ENCODE results near the gene SNX9.
A peak's percentile ranks its signal among the peaks of the same experiment; 100 is the strongest.
"Not testable (repeated sequence)": the region's sequence is repeated elsewhere in the genome, so short reads cannot be mapped to it uniquely, and the experiment has no call there.

The SNX9 gene

DNA sequence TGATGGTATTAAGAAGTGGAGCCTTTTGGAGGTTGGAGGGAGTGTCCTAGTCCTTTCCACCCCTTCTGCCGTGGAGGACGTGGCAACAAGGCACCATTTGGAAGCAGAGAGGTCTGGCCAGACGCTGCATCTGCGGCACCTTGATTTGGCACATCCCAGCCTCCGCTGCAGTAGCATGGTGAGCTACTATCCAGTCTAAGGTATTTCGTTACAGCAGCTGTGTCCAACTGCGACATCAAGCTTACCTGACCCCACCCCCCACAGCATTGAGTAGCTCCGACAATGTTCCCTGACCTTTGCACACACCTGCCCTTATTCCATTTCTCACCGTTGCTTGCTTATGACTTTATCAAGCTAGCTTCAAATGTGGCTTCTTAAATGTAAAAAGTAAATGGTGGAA, 128.8 kb downstream of the SNX9 start:
- no peak for FAIRE-seq
- no peak for DNase-seq (ENCODE audit: low spot score)

- no peak for DNase-seq (ENCODE audit: low spot score)
- FAIRE-seq, result no peak
These were observed 129.9 kb downstream of the SNX9 start for GRCh38 chr6:157952861-157953351.

DNA sequence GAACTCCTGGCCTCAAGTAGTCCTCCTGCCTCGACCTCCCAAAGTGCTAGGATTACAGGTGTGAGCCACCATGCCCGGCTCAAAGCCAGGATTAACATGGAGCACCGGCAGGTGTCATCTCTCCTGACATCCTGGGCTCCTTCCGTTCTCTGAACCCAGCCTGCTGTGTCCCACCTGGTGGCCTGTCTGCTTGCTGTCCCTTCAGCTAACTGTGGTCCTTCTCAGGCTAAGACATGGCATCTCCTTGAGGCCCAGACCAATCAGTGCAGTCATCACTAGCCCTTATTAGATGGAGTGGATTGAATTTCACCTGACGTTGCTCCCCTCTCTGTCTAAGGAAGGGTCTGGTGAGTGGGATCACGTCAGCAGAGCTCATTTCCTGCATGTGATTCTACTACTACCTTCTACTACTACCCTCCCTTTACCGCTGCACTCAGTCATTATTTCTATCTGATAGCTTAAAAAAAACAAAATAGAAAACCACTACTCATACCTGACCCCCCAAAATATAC, 130.6 kb downstream of the SNX9 start:
- FAIRE-seq (no peak), DNase-seq (ENCODE audit: low spot score) (no peak)

DNA sequence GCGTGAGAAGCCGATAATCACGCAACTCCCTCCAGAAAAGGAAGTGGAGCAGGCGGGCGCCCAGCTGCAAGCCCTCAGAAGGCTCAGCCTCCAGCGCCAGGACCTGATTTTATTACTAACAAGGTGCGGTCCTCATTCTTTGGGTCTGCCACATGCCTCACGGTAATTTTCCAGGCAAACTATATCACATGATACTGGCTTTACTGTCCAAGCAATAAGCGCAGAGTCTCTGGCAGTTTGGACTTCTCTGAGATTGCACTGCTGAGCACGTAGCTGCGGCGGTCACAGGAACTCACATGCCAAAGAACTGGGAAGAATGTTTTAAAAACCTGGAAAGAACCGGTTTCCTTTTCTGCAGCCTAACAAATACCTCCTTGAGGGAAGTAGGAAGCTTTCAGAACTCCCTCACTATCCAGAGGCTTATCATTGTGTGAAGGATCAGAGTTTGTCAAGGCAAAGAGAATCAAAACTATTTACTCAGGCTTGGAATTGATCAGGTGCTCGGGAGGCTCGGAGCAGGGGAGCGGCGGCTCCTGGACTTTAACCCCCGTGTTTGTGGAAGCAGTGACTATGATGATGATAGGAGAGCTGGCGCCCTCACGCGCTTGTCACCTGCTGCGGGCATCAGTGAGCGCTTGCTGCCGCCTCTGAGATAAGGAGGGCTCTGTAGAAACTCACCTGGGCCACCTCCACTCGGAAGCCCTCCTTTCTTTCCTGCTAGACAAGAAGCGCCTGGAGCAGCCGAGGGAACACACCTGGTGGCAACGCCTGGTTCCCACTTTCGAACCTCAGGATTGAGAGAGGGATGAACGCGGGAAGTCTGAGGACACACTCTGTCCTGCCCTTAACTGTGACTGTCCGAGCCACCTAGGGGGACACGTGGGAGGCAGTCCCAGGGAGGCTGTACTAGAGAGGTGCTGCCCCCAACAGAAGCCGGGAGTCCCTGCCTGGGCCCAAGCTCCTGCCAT, 131.4 kb downstream of the SNX9 start:
- no peak for FAIRE-seq

GRCh38 chr6:157955675-157956074, 132.6 kb downstream of the SNX9 start:
- DNase-seq (ENCODE audit: low spot score), result no peak
- no peak for FAIRE-seq

More for the DNA sequence above, 131.4 kb downstream of the SNX9 start:
- no peak for DNase-seq (ENCODE audit: low spot score)

DNA sequence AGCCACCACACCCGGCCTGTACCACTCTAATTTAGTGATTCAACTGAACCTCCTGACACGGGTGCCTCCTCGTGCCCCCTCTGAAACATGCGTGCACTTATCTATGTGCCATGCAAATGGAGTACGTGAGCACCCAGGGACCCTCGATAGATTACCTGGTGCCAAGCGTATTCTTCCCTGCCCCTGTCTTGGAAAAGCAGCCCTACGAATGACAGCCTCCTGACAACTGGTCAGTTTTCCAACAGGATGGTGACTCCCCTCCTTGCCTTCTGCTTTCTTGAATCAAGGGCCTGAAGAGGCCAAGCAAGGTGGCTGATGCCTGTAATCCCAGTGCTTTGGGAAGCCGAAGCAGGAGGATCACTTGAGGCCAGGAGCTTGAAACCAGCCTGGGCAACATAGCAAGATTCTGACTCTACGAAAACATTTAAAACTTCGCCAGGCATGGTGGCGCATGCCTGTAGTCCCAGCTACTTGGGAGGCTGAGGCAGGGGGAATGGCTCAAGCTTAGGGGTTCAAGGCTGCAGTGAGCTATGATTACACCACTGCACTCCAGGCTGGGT, 133.2 kb downstream of the SNX9 start:
- DNase-seq (ENCODE audit: low spot score) (no peak), FAIRE-seq (no peak)

- DNase-seq (ENCODE audit: low spot score) (no peak), FAIRE-seq (no peak)
These were observed 136.6 kb downstream of the SNX9 start for GRCh38 chr6:157959451-157960227.

GRCh38 chr6:157961153-157961831, 138.2 kb downstream of the SNX9 start:
- no peak for FAIRE-seq

DNA sequence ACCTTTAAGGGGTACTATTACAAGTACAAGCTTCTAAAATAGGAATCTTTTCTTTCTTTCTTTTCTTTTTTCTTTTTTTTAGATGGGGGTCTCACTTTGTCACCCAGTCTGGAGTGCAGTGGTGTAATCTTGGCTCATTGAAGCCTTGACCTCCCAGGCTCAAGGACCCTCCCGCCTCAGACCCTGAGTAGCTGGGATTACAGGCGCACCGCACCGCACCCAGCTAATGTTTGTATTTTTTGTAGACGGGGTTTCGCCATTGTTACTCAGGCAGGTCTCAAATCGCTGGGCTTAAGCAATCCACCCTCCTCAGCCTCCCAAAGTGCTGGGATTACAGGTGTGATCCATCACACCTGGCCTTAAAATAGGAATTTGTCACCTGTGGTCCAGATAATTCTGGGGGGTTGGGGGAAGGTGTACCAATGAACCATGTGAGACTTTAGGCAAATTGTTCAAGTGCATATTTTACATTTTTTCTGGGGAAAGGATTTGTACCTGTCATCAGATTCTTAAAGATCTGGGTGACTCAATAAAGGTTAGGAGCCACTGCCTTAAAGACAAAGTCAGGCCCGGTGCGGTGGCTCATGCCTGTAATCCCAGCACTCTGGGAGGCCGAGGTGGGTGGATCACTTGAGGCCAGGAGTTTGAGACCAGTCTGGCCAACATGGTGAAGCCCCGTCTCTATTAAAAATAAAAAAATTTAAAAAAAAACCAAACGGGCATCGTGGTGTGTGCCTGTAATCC, 139.0 kb downstream of the SNX9 start:
- FAIRE-seq (no peak), DNase-seq (ENCODE audit: low spot score) (no peak)

More at GRCh38 chr6:157961153-157961831, 138.2 kb downstream of the SNX9 start:
- DNase-seq (ENCODE audit: low spot score), result no peak

DNA sequence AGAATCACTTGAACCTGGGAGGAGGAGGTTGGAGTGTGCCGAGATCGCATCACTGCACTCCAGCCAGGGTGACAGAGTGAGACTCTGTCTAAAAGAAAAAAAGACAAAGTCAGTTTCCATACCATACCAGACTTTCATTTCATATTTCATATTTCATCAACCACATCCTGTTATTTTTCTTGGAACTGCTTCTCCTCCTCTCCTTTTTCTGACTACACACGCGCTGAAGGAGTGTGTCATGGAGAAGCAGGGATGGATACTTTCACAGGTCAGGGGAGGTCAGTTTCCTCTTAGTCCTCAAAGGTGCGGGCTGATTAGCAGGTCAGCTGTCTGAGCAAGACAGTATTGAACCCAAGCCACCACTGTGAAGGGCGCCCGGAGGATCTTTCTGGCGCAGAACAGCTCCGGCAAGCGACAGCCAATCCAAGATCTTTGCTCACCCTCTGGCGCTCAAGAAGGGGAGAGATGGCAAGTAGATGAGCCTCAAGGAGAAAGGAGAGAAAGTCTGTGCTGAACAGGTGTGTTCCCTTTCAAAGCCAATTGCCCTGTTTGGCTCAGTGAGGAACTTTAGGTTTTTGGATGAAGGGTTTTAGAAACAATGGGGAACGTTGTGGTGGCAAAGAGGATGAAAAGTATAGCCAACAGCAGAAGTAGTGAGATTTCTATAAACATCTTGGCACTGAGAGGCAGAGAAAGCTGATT, 139.7 kb downstream of the SNX9 start:
- no peak for FAIRE-seq
- DNase-seq (ENCODE audit: low spot score), result no peak

GRCh38 chr6:157964100-157964499, 141.1 kb downstream of the SNX9 start:
- FAIRE-seq (no peak), DNase-seq (ENCODE audit: low spot score) (no peak)

GRCh38 chr6:157965387-157965786, 142.3 kb downstream of the SNX9 start:
- FAIRE-seq, result no peak
- no peak for DNase-seq (ENCODE audit: low spot score)

- FAIRE-seq (no peak), DNase-seq (ENCODE audit: low spot score) (no peak)
These were observed 143.5 kb downstream of the SNX9 start for GRCh38 chr6:157966589-157966977.

DNA sequence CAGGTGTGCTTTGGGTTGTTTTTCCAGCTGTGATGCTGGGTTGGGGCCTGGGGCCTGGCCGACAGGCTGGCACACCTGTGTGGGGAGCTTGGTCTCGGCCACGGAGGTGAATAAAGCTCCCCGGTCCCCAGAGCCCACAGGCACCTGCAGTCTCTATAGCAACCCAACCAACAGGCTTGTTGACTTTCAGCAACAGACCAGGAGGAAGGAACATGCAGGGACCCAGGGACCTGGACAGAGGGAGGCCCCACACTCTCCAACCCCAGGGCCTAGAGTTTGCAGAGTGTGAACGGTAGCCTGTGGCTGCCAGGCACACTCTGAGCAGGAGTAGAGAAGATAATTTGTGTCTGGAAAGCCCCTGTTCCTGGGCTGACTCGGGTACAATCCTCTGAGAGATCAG, 144.0 kb downstream of the SNX9 start:
- FAIRE-seq (no peak), DNase-seq (ENCODE audit: low spot score) (no peak)

GRCh38 chr6:157967486-157967885, 144.4 kb downstream of the SNX9 start:
- FAIRE-seq (no peak), DNase-seq (ENCODE audit: low spot score) (no peak)

GRCh38 chr6:157972177-157972576, 149.1 kb downstream of the SNX9 start:
- not testable (repeated sequence) for FAIRE-seq; DNase-seq (ENCODE audit: low spot score)

- peak; percentile 72 for DNase-seq (ENCODE audit: low spot score)
- peak; percentile 86 for FAIRE-seq
These were observed 151.4 kb downstream of the SNX9 start for GRCh38 chr6:157974341-157974894.

- no peak for DNase-seq (ENCODE audit: low spot score)
- FAIRE-seq, result no peak
These were observed 151.9 kb downstream of the SNX9 start for GRCh38 chr6:157974967-157975366.

DNA sequence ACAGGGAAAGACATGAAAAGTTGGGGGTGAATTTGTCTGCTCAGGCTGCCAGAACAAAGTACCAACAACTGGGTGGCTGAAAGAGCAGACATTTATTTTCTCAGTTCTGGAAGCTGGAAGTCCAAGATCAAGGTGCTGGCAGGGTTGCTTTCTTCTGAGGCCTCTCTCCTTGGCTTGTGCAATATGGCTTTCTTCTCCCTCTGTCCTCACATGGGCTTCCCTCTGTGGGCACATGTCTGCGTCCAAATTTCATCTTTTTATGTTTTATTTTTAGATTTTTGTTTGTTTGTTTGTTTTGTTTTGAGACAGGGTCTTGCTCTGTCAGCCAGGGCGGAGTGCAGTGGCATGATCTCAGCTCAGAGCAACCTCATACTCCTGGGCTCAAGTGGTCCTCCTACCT, 152.4 kb downstream of the SNX9 start:
- DNase-seq (ENCODE audit: low spot score) (no peak), FAIRE-seq (no peak)
